NCI-H460 (cell line): Measurements from ENCODE around the gene ATP2A1. TPM values are rescaled to one million over a fixed set of nuclear protein-coding genes. Genes with fewer than 3 reads are reported as not detected.

Experiments
- DNase-seq: peaks from one replicate; pipeline ENCODE4 v3.0.0-alpha.2; 2016; ENCODE audit warnings: low read depth; ENCODE audit errors: extremely low read depth
- polyA plus RNA-seq: library from polyadenylated mRNA; depleted of rRNA; stranded (reverse); fragments of >200 nt; gene quantifications from 2 replicates; pipeline ENCODE4 v1.2.3, GENCODE V29; 2014; cell fraction: nucleus; rRNA removed
- total RNA-seq: library from RNA; depleted of rRNA; stranded (reverse); fragments of >200 nt; shearing (Covaris generic); gene quantifications from 2 replicates; pipeline ENCODE4 v1.2.3, GENCODE V29; 2014; rRNA removed

ATP2A1 gene
- 1.3 and 2.4 TPM in 2 replicates for total RNA-seq
- polyA plus RNA-seq, result 2.9 and 4.1 TPM in 2 replicates

GRCh38 chr16:28878083-28878926 is at the start of gene ATP2A1:
ATP2A1 (plus strand) TSS chr16:28878488; CDS start chr16:28878672, 184 bp downstream.
- DNase-seq, result no peak

DNA sequence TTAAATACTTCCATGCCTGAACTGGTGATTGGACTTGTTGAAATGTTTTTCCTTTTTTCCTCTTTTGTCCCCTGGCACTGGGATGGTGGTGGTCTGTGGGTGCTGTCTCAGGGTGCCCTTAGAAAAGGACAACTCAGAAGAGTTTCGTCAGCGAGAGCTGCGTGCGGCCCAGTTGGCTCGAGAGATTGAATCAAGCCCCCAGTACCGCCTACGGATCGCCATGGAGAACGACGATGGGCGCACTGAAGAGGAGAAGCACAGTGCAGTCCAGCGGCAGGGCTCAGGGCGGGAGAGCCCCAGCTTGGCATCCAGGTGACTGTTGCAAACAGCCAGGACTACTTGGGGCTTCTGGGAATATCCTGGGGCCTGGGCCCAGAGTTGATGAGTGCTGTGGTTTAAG is 48.5 kb upstream of the ATP2A1 start:
- DNase-seq, result no peak

GRCh38 chr16:28830531-28830930 is 47.8 kb upstream of the ATP2A1 start:
- no peak for DNase-seq

DNA sequence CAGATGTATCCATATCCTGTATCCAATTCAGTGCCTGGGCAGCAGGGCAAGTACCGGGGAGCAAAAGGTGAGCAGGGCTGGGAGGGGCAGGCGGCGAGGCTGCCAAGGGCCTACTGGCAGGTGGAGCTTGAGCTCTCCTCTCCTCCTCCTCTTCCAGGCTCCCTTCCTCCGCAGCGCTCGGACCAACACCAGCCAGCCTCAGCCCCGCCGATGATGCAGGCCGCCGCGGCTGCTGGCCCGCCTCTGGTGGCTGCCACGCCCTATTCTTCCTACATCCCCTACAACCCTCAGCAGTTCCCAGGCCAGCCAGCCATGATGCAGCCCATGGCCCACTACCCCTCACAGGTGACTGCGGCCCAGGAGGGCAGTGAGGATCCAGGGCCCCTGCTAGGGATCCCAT is 43.9 kb upstream of the ATP2A1 start:
- no peak for DNase-seq

DNA sequence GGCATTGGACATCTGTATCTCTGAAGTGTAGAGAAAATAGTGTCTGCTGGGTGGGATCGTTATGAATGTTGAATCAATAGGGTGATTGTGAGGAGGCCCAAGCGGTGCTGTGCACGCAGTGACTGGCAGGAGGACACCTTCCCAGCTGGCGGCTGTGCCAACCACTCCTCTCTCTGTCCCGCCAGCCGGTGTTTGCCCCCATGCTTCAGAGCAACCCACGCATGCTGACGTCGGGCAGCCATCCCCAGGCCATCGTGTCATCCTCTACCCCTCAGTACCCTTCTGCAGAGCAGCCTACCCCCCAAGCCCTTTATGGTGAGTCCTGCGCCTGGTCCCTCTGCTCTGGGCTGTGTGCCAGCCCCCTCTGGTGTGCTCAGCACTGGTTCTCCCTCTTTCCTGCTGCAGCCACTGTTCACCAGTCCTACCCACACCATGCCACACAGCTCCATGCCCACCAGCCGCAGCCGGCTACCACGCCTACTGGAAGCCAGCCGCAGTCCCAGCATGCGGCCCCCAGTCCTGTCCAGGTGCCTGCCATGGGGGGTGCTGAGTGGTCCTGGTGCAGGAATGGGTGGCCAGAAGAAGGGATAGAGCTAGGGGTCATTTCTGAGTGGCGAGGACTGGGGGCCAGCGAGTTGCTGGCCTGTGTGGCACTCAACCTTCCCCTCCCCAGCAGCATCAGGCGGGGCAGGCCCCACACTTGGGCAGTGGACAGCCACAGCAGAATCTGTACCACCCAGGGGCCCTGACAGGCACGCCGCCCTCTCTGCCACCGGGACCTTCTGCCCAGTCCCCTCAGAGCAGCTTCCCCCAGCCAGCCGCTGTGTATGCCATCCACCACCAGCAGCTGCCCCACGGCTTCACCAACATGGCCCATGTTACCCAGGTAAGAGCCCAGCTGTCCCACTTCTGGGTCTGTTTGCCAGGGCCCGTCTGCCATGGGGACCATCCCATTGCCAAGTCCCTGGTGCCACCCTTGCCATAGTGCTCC is 43.1 kb upstream of the ATP2A1 start:
- no peak for DNase-seq

GRCh38 chr16:28835864-28836760 is 42.2 kb upstream of the ATP2A1 start:
- DNase-seq, result no peak

DNA sequence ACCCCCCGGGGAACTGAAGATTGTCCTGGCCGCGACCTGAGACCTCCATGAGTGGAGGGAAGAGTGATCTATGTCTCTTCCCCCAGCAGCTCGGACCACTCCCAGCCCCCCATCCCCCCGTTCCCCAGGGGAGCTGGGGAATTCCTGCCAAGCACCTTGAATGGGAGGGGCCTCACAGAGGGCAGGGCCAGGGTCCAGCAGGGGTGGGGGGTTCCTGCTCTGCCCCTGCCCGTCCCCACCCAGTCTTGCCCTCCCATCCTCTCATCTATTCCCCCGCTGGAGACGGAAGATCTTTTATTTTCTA is 41.6 kb upstream of the ATP2A1 start:
- no peak for DNase-seq

- DNase-seq, result no peak
Observed at GRCh38 chr16:28837672-28838557, 40.4 kb upstream of the ATP2A1 start.

DNA sequence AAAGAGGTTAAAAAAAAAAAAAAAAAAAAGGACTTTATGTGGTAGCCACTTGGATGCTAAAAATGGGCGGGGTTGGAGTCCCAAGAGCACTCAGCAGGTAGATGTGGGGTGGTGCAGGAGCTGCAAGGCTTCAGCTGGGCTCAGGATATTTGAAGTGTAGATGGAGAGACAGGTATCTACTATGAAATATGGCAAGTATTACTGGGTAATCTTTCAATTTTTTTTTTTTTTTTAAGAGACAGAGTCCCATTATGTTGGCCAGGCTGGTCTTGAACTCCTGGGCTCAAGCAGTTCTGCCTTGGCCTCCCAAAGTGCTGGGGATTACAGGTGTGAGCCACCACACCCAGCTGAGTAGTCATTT is 39.8 kb upstream of the ATP2A1 start:
- no peak for DNase-seq

- no peak for DNase-seq
Observed at GRCh38 chr16:28839004-28839639, 39.2 kb upstream of the ATP2A1 start.

DNA sequence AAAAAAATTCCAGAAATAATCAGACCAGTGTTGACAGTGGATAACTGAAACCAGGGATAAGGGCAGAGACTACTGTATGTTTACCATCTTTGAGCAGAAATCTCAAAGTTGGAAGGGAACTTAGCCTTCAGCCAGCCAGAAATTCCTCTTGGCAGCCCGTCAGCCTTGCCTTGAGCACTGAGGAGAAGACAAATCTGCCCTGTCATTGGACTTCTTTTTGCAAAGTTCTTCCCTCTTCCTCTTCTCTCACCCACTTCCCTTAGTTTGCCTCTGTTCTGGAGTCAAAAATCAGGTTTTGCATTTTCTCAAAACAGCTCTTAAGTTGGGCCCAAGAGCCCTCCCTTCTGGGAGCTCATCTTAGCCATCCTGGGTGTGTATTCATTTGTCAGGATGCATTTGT is 38.4 kb upstream of the ATP2A1 start:
- no peak for DNase-seq

GRCh38 chr16:28842696-28843095 is 35.6 kb upstream of the ATP2A1 start:
- no peak for DNase-seq

GRCh38 chr16:28843766-28844165 is 34.5 kb upstream of the ATP2A1 start:
- DNase-seq, result no peak

DNA sequence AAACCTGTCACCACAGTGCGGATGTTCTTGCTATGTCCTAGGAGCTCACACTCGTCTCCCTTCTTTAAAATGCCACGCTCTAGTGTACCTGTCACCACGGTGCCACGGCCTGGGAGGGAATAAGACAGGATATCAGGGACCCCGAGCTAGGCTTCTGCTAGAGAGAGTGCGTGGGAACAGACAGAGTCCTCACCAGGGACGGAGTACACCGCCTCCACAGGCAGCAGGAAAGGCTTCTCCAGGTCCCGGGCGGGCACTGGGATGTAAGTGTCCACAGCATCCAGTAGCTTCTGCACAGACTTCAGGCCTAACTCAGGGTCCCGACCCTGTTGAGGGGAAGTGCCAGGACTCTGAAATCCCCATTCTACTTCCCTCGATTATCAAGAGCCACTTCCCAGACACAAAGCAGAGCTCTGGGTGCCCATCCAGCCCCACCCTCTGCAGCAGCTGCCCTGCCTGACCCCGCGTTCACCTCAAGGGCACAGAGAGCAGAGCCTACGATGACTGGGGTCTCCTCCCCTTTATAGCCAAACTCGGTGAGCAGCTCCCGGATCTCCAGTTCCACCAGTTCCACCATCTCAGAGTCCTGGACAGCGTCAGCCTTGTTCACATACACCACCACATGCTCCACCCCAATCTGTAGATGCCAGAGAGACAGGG is 33.9 kb upstream of the ATP2A1 start:
- no peak for DNase-seq

DNA sequence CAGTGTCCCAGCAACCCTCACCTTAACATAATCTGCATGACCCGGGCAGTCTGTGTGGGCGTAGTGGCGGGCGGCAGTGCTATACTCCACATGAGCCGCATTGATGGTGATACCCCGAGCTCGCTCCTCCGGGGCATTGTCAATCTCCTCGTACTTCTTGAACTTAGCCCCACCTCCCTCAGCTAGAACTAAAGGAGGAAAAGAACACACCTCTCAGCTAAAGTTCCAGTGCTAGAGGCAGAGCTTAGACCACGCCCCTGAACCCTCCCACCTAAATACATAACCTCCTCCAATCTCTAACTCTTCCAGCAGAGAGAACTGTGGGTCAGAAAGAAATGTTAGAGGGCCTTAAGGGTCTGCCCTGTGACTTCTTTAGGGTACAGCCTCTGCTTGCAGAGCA is 33.0 kb upstream of the ATP2A1 start:
- DNase-seq, result no peak

- DNase-seq, result no peak
Observed at GRCh38 chr16:28845761-28846079, 32.6 kb upstream of the ATP2A1 start.

GRCh38 chr16:28846080-28846932 is 32.0 kb upstream of the ATP2A1 start, which contains the start of gene TUFM:
TUFM (minus strand) TSS chr16:28846348; CDS start chr16:28846269, 79 bp downstream.
- DNase-seq, result peak; percentile 98

GRCh38 chr16:28846933-28847273 is 31.4 kb upstream of the ATP2A1 start:
- DNase-seq, result no peak
